HepG2 (cell line): ENCODE measurements around the gene DCTN2. TPM values are rescaled to one million over a fixed set of nuclear protein-coding genes. Genes with fewer than 3 reads are reported as not detected.

Experiments used
- BORCS8-MEF2B ChIP-seq: sonication (generic); formaldehyde crosslinking; IDR thresholded peaks from 2 replicates; pipeline ENCODE4 v1.8.0; 2022; ENCODE audit warnings: mild to moderate bottlenecking, missing genetic modification reagents
- CBX5 ChIP-seq: sonication (generic); formaldehyde crosslinking; IDR thresholded peaks from 2 replicates; pipeline ENCODE4 v1.4.0; 2020; ENCODE audit warnings: missing genetic modification reagents, borderline replicate concordance
- DR1 ChIP-seq: sonication (generic); formaldehyde crosslinking; IDR thresholded peaks from 2 replicates; pipeline ENCODE4 v1.8.0; 2021; ENCODE audit warnings: mild to moderate bottlenecking, missing genetic modification reagents, inconsistent platforms
- FOXA1 ChIP-seq, 2 experiments: fragments of 450-650 bp in 1 of 2; sonication (generic) in 1 of 2; formaldehyde crosslinking in 1 of 2; IDR thresholded peaks; 2 replicates each; pipeline versions ENCODE4 v1.4.0 to v1.6.1; 2016 to 2020; ENCODE audit warnings: missing genetic modification reagents in 1 of 2
- FOXA3 ChIP-seq: IDR thresholded peaks from 2 replicates; pipeline ENCODE4 v1.6.1; 2016; ENCODE audit warnings: missing genetic modification reagents, missing compliant biosample characterization
- HDAC2 ChIP-seq: sonication (generic); formaldehyde crosslinking; IDR thresholded peaks from 2 replicates; pipeline ENCODE4 v1.4.0; 2020; ENCODE audit warnings: missing genetic modification reagents
- HMGA1 ChIP-seq: sonication (generic); formaldehyde crosslinking; conservative IDR thresholded peaks from 2 replicates; pipeline ENCODE4 v1.4.0; 2020; ENCODE audit warnings: missing genetic modification reagents
- MZF1 ChIP-seq: sonication (generic); formaldehyde crosslinking; IDR thresholded peaks from 2 replicates; pipeline ENCODE4 v1.8.1; 2023; ENCODE audit warnings: mild to moderate bottlenecking, missing genetic modification reagents, borderline replicate concordance
- NR2F6 ChIP-seq, 2 experiments: IDR thresholded peaks; 2 replicates each; pipeline ENCODE4 v1.6.1; 2016; ENCODE audit warnings: antibody characterized with exemption in 1 of 2, mild to moderate bottlenecking in 1 of 2
- PAF1 ChIP-seq: IDR thresholded peaks from 2 replicates; pipeline ENCODE4 v1.6.1; 2016; ENCODE audit warnings: missing genetic modification reagents, missing compliant biosample characterization
- PHF21A ChIP-seq: sonication (generic); formaldehyde crosslinking; IDR thresholded peaks from 2 replicates; pipeline ENCODE4 v1.5.0; 2020; ENCODE audit warnings: mild to moderate bottlenecking, missing genetic modification reagents
- POLR2A ChIP-seq, 2 experiments: IDR thresholded peaks; 2 replicates each; pipeline ENCODE4 v1.6.1; 2011; ENCODE audit warnings: low read depth in 2 of 2, low read length in 2 of 2, mild to moderate bottlenecking in 1 of 2, moderate library complexity in 1 of 2; ENCODE audit not compliant: insufficient read depth in 1 of 2
- SALL2 ChIP-seq: sonication (generic); formaldehyde crosslinking; IDR thresholded peaks from 2 replicates; pipeline ENCODE4 v1.8.1; 2023; ENCODE audit warnings: mild to moderate bottlenecking, missing genetic modification reagents, inconsistent platforms
- SAP130 ChIP-seq: IDR thresholded peaks from 2 replicates; pipeline ENCODE4 v1.6.1; 2016; ENCODE audit warnings: low read depth
- TEAD3 ChIP-seq: optimal IDR thresholded peaks from 2 replicates; pipeline ENCODE3; 2016; ENCODE audit warnings: borderline replicate concordance
- TGIF2 ChIP-seq: IDR thresholded peaks from 2 replicates; pipeline ENCODE4 v1.6.1; 2016; ENCODE audit warnings: control low read depth, missing compliant biosample characterization
- TRIM24 ChIP-seq: sonication (generic); formaldehyde crosslinking; IDR thresholded peaks from 2 replicates; pipeline ENCODE4 v1.8.0; 2022; ENCODE audit warnings: mild to moderate bottlenecking, missing genetic modification reagents
- ZBTB38 ChIP-seq: sonication (generic); formaldehyde crosslinking; IDR thresholded peaks from 2 replicates; pipeline ENCODE4 v1.5.1; 2020; ENCODE audit warnings: mild to moderate bottlenecking, missing genetic modification reagents
- ZNF160 ChIP-seq: sonication (generic); formaldehyde crosslinking; IDR thresholded peaks from 2 replicates; pipeline ENCODE4 v1.8.0; 2022; ENCODE audit warnings: mild to moderate bottlenecking, inconsistent platforms, missing genetic modification reagents
- polyA plus RNA-seq, 8 experiments: library from polyadenylated mRNA; depleted of rRNA in 3 of 8; stranded (reverse) in 7 of 8; unstranded in 1 of 8; fragments of >200 nt; fragmentation: Illumina TruSeq in 4 of 8; extraction: Trizol in 4 of 8; gene quantifications; 2 replicates each; pipeline versions ENCODE4 v1.2.1 to v1.2.3, GENCODE V29; 2011 to 2016; ENCODE audit warnings: low read depth in 4 of 8, missing spikeins in 1 of 8, mixed read lengths in 1 of 8; ENCODE audit not compliant: insufficient read depth in 1 of 8
- total RNA-seq, 5 experiments: library from RNA; depleted of rRNA; stranded (reverse); fragments of >200 nt; fragmentation: Illumina TruSeq; extraction: Trizol; gene quantifications; 2 replicates each; pipeline ENCODE4 v1.2.3, GENCODE V29; 2016; ENCODE audit warnings: low read depth in 1 of 5
- TF ChIP-seq, protein P1 (sequence below): IDR thresholded peaks from 2 replicates; pipeline ENCODE4 v1.4.0; 2020; ENCODE audit warnings: mild to moderate bottlenecking, missing genetic modification reagents
- TF ChIP-seq, protein P2 (sequence below): sonication (generic); formaldehyde crosslinking; IDR thresholded peaks from 2 replicates; pipeline ENCODE4 v1.4.0; 2020; ENCODE audit warnings: missing genetic modification reagents, borderline replicate concordance
- TF ChIP-seq, protein P3 (sequence below): sonication (generic); formaldehyde crosslinking; IDR thresholded peaks from 2 replicates; pipeline ENCODE4 v1.5.1; 2020; ENCODE audit warnings: mild to moderate bottlenecking, moderate library complexity, missing genetic modification reagents
- TF ChIP-seq, protein P4 (sequence below): IDR thresholded peaks from 2 replicates; pipeline ENCODE4 v1.6.1; 2012; ENCODE audit warnings: inconsistent platforms

Gene DCTN2
- total and polyA plus RNA-seq, 2 of the 13 experiments (the other 11 are each of a cell fraction or from before 2014, with no cell fraction given): 72.0 to 77.4 TPM

DNA sequence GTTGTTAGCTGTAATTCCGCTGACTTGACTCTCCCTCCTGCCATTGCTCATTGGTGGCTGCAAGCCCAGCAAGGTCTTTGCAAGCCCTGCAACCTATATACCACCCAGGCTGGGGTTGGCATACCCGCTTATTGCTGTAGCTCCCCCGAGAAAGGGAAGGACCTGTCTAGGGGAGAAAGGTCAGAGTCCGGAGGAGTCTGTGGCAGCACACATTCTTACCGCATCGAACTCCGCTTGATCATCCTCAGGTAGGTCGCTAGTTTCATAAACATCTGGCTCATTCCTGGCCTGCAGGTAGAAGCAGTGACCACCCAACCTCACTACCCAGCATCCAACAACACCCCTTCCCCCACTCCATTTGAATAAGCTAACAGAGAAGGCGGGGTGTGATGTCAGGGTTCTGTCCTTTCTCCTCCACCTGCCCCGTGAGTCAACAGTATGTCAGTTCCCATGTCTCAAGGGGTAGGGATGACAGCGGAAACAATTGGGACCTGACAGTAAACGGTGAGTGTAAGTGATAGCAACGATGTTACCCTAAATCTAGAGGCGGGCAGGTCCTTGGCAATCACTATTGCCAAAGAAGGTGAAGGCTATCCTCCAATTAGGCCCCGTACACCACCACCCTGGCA lies 1.1 kb downstream of the DCTN2 start (continued):
- no peak for TF ChIP-seq CBX5
- TF ChIP-seq FOXA3 (CRISPR knock-in tag): peak; percentile 35; the same call in 1 of the 2 replicates
- TF ChIP-seq TGIF2 (CRISPR knock-in tag): peak; percentile 40; the same call in 1 of the 2 replicates
- TF ChIP-seq, protein P1, sequence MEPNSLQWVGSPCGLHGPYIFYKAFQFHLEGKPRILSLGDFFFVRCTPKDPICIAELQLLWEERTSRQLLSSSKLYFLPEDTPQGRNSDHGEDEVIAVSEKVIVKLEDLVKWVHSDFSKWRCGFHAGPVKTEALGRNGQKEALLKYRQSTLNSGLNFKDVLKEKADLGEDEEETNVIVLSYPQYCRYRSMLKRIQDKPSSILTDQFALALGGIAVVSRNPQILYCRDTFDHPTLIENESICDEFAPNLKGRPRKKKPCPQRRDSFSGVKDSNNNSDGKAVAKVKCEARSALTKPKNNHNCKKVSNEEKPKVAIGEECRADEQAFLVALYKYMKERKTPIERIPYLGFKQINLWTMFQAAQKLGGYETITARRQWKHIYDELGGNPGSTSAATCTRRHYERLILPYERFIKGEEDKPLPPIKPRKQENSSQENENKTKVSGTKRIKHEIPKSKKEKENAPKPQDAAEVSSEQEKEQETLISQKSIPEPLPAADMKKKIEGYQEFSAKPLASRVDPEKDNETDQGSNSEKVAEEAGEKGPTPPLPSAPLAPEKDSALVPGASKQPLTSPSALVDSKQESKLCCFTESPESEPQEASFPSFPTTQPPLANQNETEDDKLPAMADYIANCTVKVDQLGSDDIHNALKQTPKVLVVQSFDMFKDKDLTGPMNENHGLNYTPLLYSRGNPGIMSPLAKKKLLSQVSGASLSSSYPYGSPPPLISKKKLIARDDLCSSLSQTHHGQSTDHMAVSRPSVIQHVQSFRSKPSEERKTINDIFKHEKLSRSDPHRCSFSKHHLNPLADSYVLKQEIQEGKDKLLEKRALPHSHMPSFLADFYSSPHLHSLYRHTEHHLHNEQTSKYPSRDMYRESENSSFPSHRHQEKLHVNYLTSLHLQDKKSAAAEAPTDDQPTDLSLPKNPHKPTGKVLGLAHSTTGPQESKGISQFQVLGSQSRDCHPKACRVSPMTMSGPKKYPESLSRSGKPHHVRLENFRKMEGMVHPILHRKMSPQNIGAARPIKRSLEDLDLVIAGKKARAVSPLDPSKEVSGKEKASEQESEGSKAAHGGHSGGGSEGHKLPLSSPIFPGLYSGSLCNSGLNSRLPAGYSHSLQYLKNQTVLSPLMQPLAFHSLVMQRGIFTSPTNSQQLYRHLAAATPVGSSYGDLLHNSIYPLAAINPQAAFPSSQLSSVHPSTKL (CRISPR knock-in tag): no peak
- TF ChIP-seq SALL2 (CRISPR knock-in tag): 0 out of 2 replicates have a peak, but pooled peaks have one; percentile 33
- no peak for TF ChIP-seq PHF21A (CRISPR knock-in tag)
- TF ChIP-seq DR1 (CRISPR knock-in tag): no peak
- TF ChIP-seq PAF1 (CRISPR knock-in tag): no peak
- TF ChIP-seq HMGA1 (CRISPR knock-in tag): no peak
- TF ChIP-seq POLR2A (IDR thresholded peaks at IDR 0.05; ENCODE audit: insufficient read depth in 1 of 2, low read depth in 2 of 2, low read length in 2 of 2): peak in 1 of 2 experiments; percentile 31; a peak in 1 of 4 replicates
- TF ChIP-seq, protein P2, sequence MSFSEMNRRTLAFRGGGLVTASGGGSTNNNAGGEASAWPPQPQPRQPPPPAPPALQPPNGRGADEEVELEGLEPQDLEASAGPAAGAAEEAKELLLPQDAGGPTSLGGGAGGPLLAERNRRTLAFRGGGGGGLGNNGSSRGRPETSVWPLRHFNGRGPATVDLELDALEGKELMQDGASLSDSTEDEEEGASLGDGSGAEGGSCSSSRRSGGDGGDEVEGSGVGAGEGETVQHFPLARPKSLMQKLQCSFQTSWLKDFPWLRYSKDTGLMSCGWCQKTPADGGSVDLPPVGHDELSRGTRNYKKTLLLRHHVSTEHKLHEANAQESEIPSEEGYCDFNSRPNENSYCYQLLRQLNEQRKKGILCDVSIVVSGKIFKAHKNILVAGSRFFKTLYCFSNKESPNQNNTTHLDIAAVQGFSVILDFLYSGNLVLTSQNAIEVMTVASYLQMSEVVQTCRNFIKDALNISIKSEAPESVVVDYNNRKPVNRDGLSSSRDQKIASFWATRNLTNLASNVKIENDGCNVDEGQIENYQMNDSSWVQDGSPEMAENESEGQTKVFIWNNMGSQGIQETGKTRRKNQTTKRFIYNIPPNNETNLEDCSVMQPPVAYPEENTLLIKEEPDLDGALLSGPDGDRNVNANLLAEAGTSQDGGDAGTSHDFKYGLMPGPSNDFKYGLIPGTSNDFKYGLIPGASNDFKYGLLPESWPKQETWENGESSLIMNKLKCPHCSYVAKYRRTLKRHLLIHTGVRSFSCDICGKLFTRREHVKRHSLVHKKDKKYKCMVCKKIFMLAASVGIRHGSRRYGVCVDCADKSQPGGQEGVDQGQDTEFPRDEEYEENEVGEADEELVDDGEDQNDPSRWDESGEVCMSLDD: no peak
- TF ChIP-seq BORCS8-MEF2B (CRISPR knock-in tag): no peak
- TF ChIP-seq ZNF160: no peak
- TF ChIP-seq TEAD3 (CRISPR knock-in tag): peak; percentile 28
- TF ChIP-seq, protein P3, sequence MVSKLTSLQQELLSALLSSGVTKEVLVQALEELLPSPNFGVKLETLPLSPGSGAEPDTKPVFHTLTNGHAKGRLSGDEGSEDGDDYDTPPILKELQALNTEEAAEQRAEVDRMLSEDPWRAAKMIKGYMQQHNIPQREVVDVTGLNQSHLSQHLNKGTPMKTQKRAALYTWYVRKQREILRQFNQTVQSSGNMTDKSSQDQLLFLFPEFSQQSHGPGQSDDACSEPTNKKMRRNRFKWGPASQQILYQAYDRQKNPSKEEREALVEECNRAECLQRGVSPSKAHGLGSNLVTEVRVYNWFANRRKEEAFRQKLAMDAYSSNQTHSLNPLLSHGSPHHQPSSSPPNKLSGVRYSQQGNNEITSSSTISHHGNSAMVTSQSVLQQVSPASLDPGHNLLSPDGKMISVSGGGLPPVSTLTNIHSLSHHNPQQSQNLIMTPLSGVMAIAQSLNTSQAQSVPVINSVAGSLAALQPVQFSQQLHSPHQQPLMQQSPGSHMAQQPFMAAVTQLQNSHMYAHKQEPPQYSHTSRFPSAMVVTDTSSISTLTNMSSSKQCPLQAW: no peak
- TF ChIP-seq HDAC2 (CRISPR knock-in tag): no peak
- 0 out of 2 replicates have a peak, but pooled peaks have one; percentile 19 for TF ChIP-seq ZBTB38 (CRISPR knock-in tag)
- TF ChIP-seq SAP130 (CRISPR knock-in tag): peak; percentile 68
- no peak for TF ChIP-seq TRIM24 (CRISPR knock-in tag)
- no peak; the same call in 1 of the 2 replicates for TF ChIP-seq MZF1
- no peak for TF ChIP-seq NR2F6 (IDR thresholded peaks at IDR 0.05)
- no peak for TF ChIP-seq NR2F6 (CRISPR knock-in tag; IDR thresholded peaks at IDR 0.05)
- TF ChIP-seq, protein P4, sequence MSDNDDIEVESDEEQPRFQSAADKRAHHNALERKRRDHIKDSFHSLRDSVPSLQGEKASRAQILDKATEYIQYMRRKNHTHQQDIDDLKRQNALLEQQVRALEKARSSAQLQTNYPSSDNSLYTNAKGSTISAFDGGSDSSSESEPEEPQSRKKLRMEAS: 0 out of 2 replicates have a peak, but pooled peaks have one; percentile 15
- no peak for TF ChIP-seq FOXA1 (IDR thresholded peaks at IDR 0.05)
- TF ChIP-seq FOXA1 (CRISPR knock-in tag; IDR thresholded peaks at IDR 0.05): peak; percentile 41; the same call in 1 of the 2 replicates
